ENCODE measurements around the gene RFC5.
A peak's percentile ranks its signal among the peaks of the same experiment; 100 is the strongest.

RFC5 gene

DNA sequence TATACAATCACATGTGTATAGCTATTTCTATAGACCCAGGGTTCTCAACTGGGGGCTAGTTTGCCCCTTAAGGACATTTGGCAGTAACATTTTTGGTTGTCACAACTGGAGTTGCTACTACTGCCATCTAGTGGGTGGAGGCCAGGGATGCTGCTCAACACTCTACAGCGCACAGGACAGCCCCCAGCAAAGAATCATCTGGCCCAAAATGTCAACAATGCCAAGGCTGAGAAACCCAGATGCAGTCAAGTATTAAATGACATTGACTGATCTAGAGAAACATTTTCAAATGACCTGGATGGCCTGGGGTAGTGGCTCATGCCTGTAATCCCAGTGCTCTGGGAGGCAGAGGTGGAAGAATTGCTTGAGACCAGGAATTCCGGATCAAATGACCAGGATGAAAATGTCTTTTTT, 38.6 kb downstream of the RFC5 start:
- Histone ChIP-seq H3K27ac (ENCODE audit: low read length) (no peak overlapping the region), H3K27me3 (ENCODE audit: insufficient read depth, low read length) (no peaks in the 10 kb centered on the region), H3K36me3 (ENCODE audit: insufficient read depth, low read depth, low read length) (peaks cover 29% of the 10 kb centered on the region), H3K9me3 (ENCODE audit: insufficient read depth, low read depth, low read length) (no peaks in the 10 kb centered on the region), H3K9ac (ENCODE audit: low read depth, low read length) (no peak overlapping the region), H3K4me3 (ENCODE audit: low read length) (no peak overlapping the region), H3K4me1 (ENCODE audit: insufficient read depth, low read length) (peaks cover 15% of the 10 kb centered on the region)

DNA sequence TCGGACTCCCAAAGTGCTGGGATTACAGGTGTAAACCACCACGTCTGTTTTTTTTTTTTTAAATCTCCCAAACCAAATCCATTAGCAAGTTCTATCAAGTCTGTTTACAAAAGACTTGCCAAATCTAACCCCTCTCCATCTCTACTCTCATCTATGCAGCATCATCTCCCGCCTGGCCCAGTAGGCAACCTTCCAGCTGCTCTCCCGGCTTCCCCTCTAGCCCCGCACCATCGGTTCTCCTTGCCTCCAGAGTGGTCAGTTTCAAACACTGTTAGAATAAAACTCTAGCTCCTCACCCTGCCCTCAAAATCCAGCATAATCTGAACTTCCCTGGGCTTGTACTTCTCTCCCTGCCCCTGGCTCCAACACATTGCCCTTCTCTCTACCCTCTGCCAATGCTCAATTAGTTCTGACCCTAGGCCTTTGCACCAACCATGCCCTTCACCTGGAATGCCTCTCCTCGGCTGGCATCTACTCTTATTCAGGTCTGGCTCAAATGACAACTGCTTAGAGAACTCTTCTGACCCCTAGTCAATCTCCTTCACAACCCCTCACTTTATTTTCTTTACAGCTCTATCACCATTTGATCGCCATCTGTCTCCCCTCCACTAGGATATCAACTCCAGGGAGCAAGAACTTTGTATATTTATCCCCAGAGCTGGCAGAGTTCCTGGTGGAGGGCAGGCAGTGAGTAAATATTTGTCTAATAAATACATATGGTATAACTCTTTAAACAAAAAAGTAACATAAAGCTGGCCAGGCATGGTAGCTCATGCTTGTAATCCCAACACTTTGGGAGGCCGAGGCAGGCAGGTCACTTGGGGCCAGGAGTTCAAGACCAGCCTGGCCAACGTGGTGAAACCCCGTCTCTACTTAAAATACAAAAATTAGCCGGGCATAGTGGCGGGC, 39.6 kb downstream of the RFC5 start:
- H3K4me3 ChIP-seq (ENCODE audit: low read length): no peak overlapping the region
- peaks cover 15% of the 10 kb centered on the region for H3K4me1 ChIP-seq (ENCODE audit: insufficient read depth, low read length)
- H3K9me3 ChIP-seq (ENCODE audit: insufficient read depth, low read depth, low read length): no peaks in the 10 kb centered on the region
- peaks cover 20% of the 10 kb centered on the region for H3K36me3 ChIP-seq (ENCODE audit: insufficient read depth, low read depth, low read length)
- H3K9ac ChIP-seq (ENCODE audit: low read depth, low read length): peak overlapping the region; percentile 37; the same call in 1 of the 2 replicates
- H3K27ac ChIP-seq (ENCODE audit: low read length): no peak overlapping the region
- no peaks in the 10 kb centered on the region for H3K27me3 ChIP-seq (ENCODE audit: insufficient read depth, low read length)

DNA sequence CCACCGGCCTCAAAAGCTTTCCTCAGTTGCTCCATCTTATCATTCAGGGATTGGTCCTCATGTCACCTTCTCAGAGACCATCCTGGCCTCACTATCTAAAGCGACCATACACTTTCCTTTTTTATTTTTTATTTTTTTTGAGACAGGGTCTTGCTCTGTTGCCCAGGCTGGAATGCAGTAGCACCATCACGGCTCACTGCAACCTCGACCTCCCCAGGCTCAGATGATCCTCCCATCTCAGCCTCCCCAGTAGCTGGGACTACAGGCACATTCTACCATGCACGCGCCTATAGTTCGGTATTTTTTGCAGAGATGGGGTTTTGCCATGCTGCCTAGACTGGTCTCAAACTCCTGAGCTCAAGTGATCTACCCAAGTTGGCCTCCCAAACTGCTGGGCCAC, 41.7 kb downstream of the RFC5 start:
- Histone ChIP-seq H3K27ac (ENCODE audit: low read length) (no peak overlapping the region), H3K4me3 (ENCODE audit: low read length) (no peak overlapping the region), H3K9ac (ENCODE audit: low read depth, low read length) (no peak overlapping the region), H3K36me3 (ENCODE audit: insufficient read depth, low read depth, low read length) (0 out of 2 replicates have a peak, but pooled peaks cover 4% of the 10 kb centered on the region), H3K9me3 (ENCODE audit: insufficient read depth, low read depth, low read length) (no peaks in the 10 kb centered on the region), H3K4me1 (ENCODE audit: insufficient read depth, low read length) (peaks cover 11% of the 10 kb centered on the region), H3K27me3 (ENCODE audit: insufficient read depth, low read length) (no peaks in the 10 kb centered on the region)

DNA sequence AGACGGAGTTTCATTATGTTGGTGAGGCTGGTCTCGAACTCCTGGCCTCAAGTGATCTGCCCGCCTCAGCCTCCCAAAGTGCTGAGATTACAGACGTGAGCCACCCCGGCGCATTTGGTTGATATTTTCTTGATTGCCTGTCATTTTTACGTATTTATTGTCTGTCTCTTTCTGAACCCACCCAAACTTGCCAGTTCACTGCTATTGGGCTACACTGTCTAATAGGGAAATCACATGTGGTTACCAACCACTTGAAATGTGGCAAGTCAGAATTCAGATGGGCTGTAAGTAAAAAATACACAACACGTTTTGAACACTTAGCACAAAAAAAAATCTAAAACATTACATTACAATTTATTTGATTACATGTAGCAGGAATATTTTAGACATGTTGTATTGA, 42.4 kb downstream of the RFC5 start:
- H3K9ac ChIP-seq (ENCODE audit: low read depth, low read length): no peak overlapping the region; the same call in 1 of the 2 replicates
- H3K4me3 ChIP-seq (ENCODE audit: low read length): no peak overlapping the region
- no peaks in the 10 kb centered on the region for H3K27me3 ChIP-seq (ENCODE audit: insufficient read depth, low read length)
- no peak overlapping the region for H3K27ac ChIP-seq (ENCODE audit: low read length)
- peaks cover 14% of the 10 kb centered on the region; the same call in 1 of the 2 replicates for H3K4me1 ChIP-seq (ENCODE audit: insufficient read depth, low read length)
- H3K36me3 ChIP-seq (ENCODE audit: insufficient read depth, low read depth, low read length): 0 out of 2 replicates have a peak, but pooled peaks cover 4% of the 10 kb centered on the region
- H3K9me3 ChIP-seq (ENCODE audit: insufficient read depth, low read depth, low read length): no peaks in the 10 kb centered on the region

DNA sequence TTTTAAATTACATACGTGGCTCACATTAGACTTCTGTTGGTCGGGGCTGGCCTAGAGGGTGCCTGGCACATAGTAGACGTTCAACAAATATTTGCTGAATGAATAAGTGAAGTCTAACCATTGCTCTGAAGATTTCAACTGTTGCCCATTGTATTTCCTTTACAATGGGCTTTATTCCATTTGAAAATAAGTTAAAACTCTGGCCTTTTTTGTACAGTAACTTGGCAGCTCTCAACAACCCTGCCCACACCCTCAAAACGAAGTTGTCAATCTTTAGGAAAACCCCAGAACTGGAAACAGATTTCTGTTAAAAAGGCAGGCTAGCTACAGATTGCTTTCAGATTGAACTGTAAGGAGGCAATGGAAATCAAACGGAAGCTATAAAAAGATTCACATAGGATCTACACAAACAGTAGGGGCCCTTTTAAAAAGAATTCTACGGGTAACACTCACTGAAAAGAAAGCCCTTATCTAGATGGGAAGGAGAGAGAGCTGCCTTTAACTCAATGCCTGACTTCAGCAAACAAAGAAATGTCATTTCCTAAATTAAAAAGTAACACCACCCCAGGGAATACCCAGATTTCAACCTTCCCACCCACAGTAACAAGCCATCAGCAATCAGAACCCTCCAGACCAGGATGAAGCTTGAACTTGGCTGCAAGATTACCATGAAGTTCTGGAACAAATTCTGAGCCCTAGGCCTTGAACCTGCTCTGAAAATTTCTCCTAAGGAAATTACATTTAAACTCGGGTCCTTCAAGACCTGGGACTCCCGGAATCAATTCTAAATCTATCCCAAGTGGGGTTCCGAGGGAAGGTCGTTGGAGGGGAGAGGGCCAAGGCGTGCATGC, 43.1 kb downstream of the RFC5 start:
- H3K9me3 ChIP-seq (ENCODE audit: insufficient read depth, low read depth, low read length): no peaks in the 10 kb centered on the region
- H3K4me1 ChIP-seq (ENCODE audit: insufficient read depth, low read length): peaks cover 20% of the 10 kb centered on the region; the same call in 1 of the 2 replicates
- H3K36me3 ChIP-seq (ENCODE audit: insufficient read depth, low read depth, low read length): 0 out of 2 replicates have a peak, but pooled peaks cover 4% of the 10 kb centered on the region
- peak overlapping the region; percentile 78 for H3K4me3 ChIP-seq (ENCODE audit: low read length)
- H3K27me3 ChIP-seq (ENCODE audit: insufficient read depth, low read length): no peaks in the 10 kb centered on the region
- H3K27ac ChIP-seq (ENCODE audit: low read length): no peak overlapping the region
- H3K9ac ChIP-seq (ENCODE audit: low read depth, low read length): peak overlapping the region; percentile 83

DNA sequence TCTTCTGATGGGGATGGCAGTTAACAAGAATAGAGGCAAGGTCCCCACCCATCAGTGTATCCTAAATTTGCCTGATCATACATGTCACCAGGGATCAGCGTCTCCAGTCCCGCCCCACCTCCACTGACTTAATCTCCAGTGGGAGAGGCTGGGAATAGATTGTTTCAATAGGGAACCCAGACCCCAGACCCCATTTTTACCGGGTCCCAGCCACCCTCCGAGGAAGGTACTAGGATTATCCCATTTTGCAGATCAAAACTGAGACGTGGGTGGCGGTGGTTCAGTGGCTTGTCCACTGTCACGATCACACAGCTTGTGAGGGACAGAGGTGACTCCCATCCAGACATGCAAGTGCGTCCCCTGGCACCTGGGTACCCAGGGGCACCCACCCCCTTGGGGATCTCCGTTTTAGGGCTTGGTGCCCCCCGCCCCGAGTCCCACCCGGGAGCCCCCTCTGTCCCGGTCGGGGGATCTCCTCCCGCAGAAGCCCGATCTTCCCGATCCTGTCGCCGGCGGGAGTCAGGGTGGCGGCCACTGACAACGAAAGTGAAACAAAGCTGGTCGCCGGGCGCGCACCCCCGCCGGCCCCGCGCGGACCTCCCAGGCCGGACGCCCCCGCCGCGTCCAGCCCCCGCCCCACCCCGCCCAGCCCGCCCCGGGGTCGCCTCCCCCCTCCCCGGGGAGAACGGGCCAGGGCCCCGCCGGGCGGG, 44.0 kb downstream of the RFC5 start:
- H3K4me3 ChIP-seq (ENCODE audit: low read length): peak overlapping the region; percentile 78
- H3K36me3 ChIP-seq (ENCODE audit: insufficient read depth, low read depth, low read length): peaks cover 4% of the 10 kb centered on the region; the same call in 1 of the 2 replicates
- H3K9me3 ChIP-seq (ENCODE audit: insufficient read depth, low read depth, low read length): no peaks in the 10 kb centered on the region
- H3K27me3 ChIP-seq (ENCODE audit: insufficient read depth, low read length): no peaks in the 10 kb centered on the region
- H3K4me1 ChIP-seq (ENCODE audit: insufficient read depth, low read length): peaks cover 20% of the 10 kb centered on the region; the same call in 1 of the 2 replicates
- peak overlapping the region; percentile 83 for H3K9ac ChIP-seq (ENCODE audit: low read depth, low read length)
- H3K27ac ChIP-seq (ENCODE audit: low read length): no peak overlapping the region

DNA sequence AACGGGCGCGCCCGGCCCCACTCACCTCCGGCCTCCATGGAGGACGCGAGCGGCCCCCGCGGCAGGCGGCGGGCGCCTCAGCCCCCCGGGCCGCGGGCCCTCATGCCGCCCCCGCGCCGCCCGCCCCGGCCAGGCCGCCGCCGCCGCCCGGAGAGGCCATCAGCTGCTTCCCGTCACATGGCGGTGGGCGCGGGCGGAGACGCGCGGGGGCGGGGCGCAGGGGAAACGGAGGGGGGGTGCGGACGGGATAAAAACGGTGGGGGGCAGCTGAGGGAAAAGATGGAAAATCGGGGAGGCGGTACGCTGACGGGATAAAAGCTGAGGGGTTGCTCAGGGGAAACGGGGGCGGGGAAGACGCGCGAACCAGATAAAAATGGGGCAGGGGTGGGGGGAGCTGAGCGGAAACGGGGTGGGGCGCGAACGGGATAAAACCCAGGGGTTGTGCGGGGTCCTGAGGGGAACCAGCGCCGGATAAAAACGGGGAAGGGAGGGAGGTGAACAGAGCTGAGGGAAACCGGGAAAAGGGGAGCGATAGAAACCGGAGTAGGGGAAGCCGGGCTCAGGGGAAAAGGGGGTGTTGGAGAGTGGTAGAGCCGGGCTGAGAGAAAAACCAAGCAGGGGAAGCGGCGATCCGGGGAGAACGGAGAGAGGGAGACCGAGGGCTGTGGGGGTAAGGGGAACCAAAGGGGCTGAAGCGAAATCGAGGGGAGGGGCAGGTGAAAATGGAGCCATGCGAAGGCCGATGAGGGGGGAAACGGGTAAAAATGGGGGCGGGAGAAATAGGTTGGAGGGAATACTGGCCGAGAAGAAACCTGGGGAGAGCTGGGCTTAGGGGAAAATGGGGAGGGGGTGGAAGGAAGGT, 44.7 kb downstream of the RFC5 start, which contains the start of gene WSB2:
Gene WSB2, minus strand, starts transcription at position 169 of the 862 bp plus-strand sequence. Its CDS starts 131 bp downstream, at position 38.
- Histone ChIP-seq H3K9me3 (ENCODE audit: insufficient read depth, low read depth, low read length) (no peaks in the 10 kb centered on the region), H3K36me3 (ENCODE audit: insufficient read depth, low read depth, low read length) (peaks cover 11% of the 10 kb centered on the region), H3K4me1 (ENCODE audit: insufficient read depth, low read length) (peaks cover 20% of the 10 kb centered on the region; the same call in 1 of the 2 replicates), H3K27ac (ENCODE audit: low read length) (peak within 1 kb of the TSS; percentile 99), H3K27me3 (ENCODE audit: insufficient read depth, low read length) (no peaks in the 10 kb centered on the region), H3K4me3 (ENCODE audit: low read length) (peak within 1 kb of the TSS; percentile 94), H3K9ac (ENCODE audit: low read depth, low read length) (peak within 1 kb of the TSS; percentile 97)

DNA sequence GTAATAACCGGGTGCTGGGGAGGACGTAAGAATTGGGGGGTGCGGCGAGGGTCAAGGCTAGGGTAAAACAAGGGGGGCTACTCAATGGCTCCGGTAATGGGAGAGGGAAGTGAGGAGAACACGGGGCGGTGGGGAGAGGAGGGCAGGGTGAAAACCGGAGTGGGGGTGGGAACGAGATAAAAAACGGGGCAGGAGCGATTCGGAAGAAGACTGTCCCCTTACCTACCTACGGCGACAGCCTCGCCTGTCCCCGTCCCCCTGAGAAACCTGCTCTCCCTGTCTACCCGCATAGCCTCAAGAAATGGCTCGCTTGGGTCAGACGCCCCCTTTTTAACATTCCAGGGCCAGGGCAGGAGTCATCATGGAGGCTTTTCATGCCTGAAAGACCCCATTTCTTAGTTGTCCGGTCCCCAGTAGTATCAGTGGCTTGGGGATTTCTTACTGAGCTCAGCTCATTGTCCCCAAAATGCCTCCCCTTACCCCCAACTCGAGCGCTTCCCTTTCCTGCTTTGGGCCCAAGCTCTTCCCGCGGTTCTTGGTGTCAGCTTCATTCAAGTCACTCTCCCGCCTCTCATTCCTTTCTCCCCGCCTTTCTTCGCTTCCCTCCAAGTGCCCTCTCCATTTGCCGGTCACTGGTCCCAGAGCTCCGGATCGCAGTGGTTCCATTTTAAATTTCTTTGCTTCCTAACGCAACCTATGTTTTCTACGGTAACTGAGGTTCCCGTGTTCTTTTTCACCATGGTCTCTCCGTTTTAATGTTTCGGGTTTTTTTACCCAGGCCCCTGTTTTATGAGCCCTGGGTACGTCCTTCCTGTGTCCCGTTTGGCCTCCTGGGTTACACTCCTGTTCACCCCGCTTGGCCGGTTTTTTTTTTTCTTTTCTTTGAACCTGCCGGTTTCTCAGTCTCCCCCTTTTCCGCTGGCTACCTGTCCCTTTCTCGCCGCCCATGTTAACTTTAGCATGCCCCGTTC, 45.7 kb downstream of the RFC5 start:
- no peaks in the 10 kb centered on the region for H3K9me3 ChIP-seq (ENCODE audit: insufficient read depth, low read depth, low read length)
- no peaks in the 10 kb centered on the region for H3K27me3 ChIP-seq (ENCODE audit: insufficient read depth, low read length)
- peaks cover 20% of the 10 kb centered on the region; the same call in 1 of the 2 replicates for H3K4me1 ChIP-seq (ENCODE audit: insufficient read depth, low read length)
- peaks cover 17% of the 10 kb centered on the region for H3K36me3 ChIP-seq (ENCODE audit: insufficient read depth, low read depth, low read length)
- peak overlapping the region; percentile 97 for H3K9ac ChIP-seq (ENCODE audit: low read depth, low read length)
- H3K4me3 ChIP-seq (ENCODE audit: low read length): peak overlapping the region; percentile 94
- peak overlapping the region; percentile 99 for H3K27ac ChIP-seq (ENCODE audit: low read length)

DNA sequence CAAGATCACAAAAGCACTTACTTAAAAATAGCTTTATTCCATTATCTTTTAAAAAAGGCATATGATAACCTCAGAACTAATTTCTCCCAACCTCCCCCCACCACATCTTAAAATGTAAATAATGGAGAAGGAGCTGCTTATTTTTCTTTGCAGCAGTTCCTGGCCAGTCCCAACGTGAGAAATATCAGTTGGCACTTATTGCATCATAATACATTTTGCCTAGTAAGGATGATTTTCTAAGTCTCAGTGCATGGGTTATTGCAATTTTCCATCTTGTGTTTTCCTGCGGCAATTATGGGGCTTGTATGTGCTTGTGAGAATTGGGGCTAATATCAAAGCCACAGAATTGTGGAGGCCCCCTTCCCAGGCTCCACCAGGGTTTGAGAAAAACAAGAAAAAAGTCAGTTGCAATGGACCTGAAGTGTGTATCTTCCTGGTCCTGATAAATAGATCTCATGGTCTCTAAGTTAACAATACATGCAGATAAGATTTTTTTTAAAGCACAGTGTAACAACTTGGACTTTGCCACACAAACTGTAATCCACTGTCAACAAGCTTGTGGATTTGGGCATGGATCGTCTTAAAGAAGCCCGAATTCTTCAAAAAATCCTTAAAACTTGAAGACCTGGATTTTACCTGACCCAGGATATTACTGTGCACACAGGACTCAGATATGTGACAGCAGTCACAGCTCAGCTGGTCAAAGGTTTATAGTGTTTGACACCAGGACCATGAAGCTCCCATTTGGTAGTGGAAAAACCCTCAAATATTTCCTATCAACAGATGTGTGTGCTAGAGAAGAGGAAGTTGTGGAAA, 47.3 kb downstream of the RFC5 start:
- Histone ChIP-seq H3K9me3 (ENCODE audit: insufficient read depth, low read depth, low read length) (no peaks in the 10 kb centered on the region), H3K27ac (ENCODE audit: low read length) (no peak overlapping the region), H3K4me1 (ENCODE audit: insufficient read depth, low read length) (peaks cover 20% of the 10 kb centered on the region; the same call in 1 of the 2 replicates), H3K27me3 (ENCODE audit: insufficient read depth, low read length) (no peaks in the 10 kb centered on the region), H3K4me3 (ENCODE audit: low read length) (peak overlapping the region; percentile 94; the same call in 1 of the 2 replicates), H3K36me3 (ENCODE audit: insufficient read depth, low read depth, low read length) (peaks cover 32% of the 10 kb centered on the region), H3K9ac (ENCODE audit: low read depth, low read length) (peak overlapping the region; percentile 37; the same call in 1 of the 2 replicates)

Measured in iPS-20b (cell line).